Measurements from ENCODE around the gene TMEM169. TPM values are rescaled to one million over a fixed set of nuclear protein-coding genes. Genes with fewer than 3 reads are reported as not detected.

TMEM169 gene
- total RNA-seq, 2 donors from 2014 or later: 1.1 to 3.8 TPM

DNA sequence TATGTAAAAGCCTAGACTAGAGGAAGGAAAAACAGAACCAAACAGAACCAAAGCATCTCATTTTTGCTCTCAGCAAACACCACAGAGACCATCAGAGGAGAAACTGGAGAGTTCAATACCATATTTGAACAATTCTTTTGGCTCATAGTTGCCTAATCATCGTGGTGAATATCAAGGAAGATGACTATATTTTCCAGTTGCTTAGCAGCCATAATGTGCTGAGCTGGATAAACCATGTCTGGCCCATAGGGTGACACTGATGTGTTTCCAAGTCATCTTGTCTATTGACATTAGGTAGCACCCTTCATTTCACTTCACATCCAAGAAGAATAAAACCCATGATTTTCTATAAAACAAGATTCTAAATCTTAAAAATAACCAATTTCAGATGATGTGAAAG lies 21.5 kb downstream of the TMEM169 start:
- Mint-ChIP-seq H3K4me3 (no peak overlapping the region), H3K36me3 (ENCODE audit: low read depth) (no peaks in the 10 kb centered on the region), H3K4me1 (peaks cover 7% of the 10 kb centered on the region), H3K9me3 (no peaks in the 10 kb centered on the region), H3K27me3 (ENCODE audit: insufficient read depth) (no peaks in the 10 kb centered on the region), H3K27ac (no peak overlapping the region)
- no peak overlapping the region for H3K27ac ChIP-seq (ENCODE audit: low read depth, low read length)
- TF ChIP-seq, protein P1, sequence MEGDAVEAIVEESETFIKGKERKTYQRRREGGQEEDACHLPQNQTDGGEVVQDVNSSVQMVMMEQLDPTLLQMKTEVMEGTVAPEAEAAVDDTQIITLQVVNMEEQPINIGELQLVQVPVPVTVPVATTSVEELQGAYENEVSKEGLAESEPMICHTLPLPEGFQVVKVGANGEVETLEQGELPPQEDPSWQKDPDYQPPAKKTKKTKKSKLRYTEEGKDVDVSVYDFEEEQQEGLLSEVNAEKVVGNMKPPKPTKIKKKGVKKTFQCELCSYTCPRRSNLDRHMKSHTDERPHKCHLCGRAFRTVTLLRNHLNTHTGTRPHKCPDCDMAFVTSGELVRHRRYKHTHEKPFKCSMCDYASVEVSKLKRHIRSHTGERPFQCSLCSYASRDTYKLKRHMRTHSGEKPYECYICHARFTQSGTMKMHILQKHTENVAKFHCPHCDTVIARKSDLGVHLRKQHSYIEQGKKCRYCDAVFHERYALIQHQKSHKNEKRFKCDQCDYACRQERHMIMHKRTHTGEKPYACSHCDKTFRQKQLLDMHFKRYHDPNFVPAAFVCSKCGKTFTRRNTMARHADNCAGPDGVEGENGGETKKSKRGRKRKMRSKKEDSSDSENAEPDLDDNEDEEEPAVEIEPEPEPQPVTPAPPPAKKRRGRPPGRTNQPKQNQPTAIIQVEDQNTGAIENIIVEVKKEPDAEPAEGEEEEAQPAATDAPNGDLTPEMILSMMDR (conservative IDR thresholded peaks at IDR 0.05): no peak
- H3K4me1 ChIP-seq (ENCODE audit: control insufficient read depth, insufficient read depth, low read length): no peaks in the 10 kb centered on the region
- H3K9ac ChIP-seq (ENCODE audit: extremely low read depth, low read length, poor library complexity, severe bottlenecking): no peak overlapping the region
- no peaks in the 10 kb centered on the region for H3K27me3 ChIP-seq (ENCODE audit: control insufficient read depth, insufficient read depth, low read length, poor library complexity, severe bottlenecking)
- H3K4me3 ChIP-seq (ENCODE audit: low read length): no peak overlapping the region
- H3K36me3 ChIP-seq (ENCODE audit: control insufficient read depth, insufficient read depth, low read length): no peaks in the 10 kb centered on the region
- no peak for DNase-seq
- no peaks in the 10 kb centered on the region for H3K9me3 ChIP-seq (ENCODE audit: control insufficient read depth, low read length)
- WGBS, 2 experiments (ENCODE audit: insufficient coverage in 1 of 2, insufficient read length in 1 of 2): 86 to 93% methylated on average over 1 of the region's 1 CpG

DNA sequence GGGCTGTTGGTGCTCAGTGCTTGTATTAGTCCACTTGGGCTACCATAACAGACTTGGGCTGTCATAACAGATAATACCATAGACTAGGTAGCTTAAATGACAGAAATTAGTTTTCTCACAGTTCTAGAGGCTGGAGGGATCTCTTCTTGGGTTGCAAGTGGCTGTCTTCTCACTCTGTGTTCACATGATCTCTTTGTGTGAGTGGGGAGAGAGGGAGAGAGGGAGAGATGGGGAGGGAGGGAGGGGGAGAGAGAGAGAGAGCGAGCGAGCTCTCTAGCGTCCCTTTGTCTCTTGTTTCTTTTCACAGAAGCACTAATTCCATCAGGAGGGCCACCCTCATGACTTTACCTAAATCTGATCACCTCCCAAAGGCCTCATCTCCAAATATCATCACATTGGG lies 23.0 kb downstream of the TMEM169 start:
- H3K27me3 Mint-ChIP-seq (ENCODE audit: insufficient read depth): no peaks in the 10 kb centered on the region
- DNase-seq: no peak
- no peaks in the 10 kb centered on the region for H3K9me3 Mint-ChIP-seq
- Histone ChIP-seq H3K9ac (ENCODE audit: extremely low read depth, low read length, poor library complexity, severe bottlenecking) (no peak overlapping the region), H3K9me3 (ENCODE audit: control insufficient read depth, low read length) (no peaks in the 10 kb centered on the region), H3K36me3 (ENCODE audit: control insufficient read depth, insufficient read depth, low read length) (no peaks in the 10 kb centered on the region), H3K27me3 (ENCODE audit: control insufficient read depth, insufficient read depth, low read length, poor library complexity, severe bottlenecking) (no peaks in the 10 kb centered on the region), H3K4me1 (ENCODE audit: control insufficient read depth, insufficient read depth, low read length) (no peaks in the 10 kb centered on the region), H3K27ac (ENCODE audit: low read depth, low read length) (no peak overlapping the region), H3K4me3 (ENCODE audit: low read length) (no peak overlapping the region)
- no peak overlapping the region for H3K4me3 Mint-ChIP-seq
- H3K36me3 Mint-ChIP-seq (ENCODE audit: low read depth): no peaks in the 10 kb centered on the region
- 70% methylated on average over 2 of the region's 3 CpGs; no CpG with 5 or more reads in 1 of the 2 experiments for WGBS, 2 experiments (ENCODE audit: insufficient coverage in 1 of 2, insufficient read length in 1 of 2)
- H3K4me1 Mint-ChIP-seq: peaks cover 11% of the 10 kb centered on the region
- H3K27ac Mint-ChIP-seq: no peak overlapping the region
- TF ChIP-seq, protein P1 (conservative IDR thresholded peaks at IDR 0.05): no peak

GRCh38 chr2:216107320-216107719 lies 25.6 kb downstream of the TMEM169 start:
- DNase-seq: no peak
- Histone ChIP-seq H3K27ac (ENCODE audit: low read depth, low read length) (peak overlapping the region; percentile 75), H3K9ac (ENCODE audit: extremely low read depth, low read length, poor library complexity, severe bottlenecking) (no peak overlapping the region), H3K27me3 (ENCODE audit: control insufficient read depth, insufficient read depth, low read length, poor library complexity, severe bottlenecking) (no peaks in the 10 kb centered on the region), H3K36me3 (ENCODE audit: control insufficient read depth, insufficient read depth, low read length) (peaks cover 19% of the 10 kb centered on the region), H3K4me3 (ENCODE audit: low read length) (peak overlapping the region; percentile 47), H3K4me1 (ENCODE audit: control insufficient read depth, insufficient read depth, low read length) (peaks cover 4% of the 10 kb centered on the region), H3K9me3 (ENCODE audit: control insufficient read depth, low read length) (no peaks in the 10 kb centered on the region)
- Mint-ChIP-seq H3K36me3 (ENCODE audit: low read depth) (peaks cover 21% of the 10 kb centered on the region), H3K27me3 (ENCODE audit: insufficient read depth) (no peaks in the 10 kb centered on the region), H3K4me3 (peak overlapping the region; percentile 99), H3K27ac (peak overlapping the region; percentile 67), H3K9me3 (no peaks in the 10 kb centered on the region), H3K4me1 (peaks cover 31% of the 10 kb centered on the region)
- 92% methylated on average over 8 of the region's 8 CpGs; no CpG with 5 or more reads in 1 of the 2 experiments for WGBS, 2 experiments (ENCODE audit: insufficient coverage in 1 of 2, insufficient read length in 1 of 2)
- TF ChIP-seq, protein P1 (conservative IDR thresholded peaks at IDR 0.05): no peak

Data from endodermal cell (in vitro differentiated cells).